HG03354 (cell line): ENCODE measurements around the gene COASY.

ENCODE experiments used
- ATAC-seq: cut with Tn5 transposase; IDR thresholded peaks from one replicate; pipeline ENCODE4 v1.9.1; 2021; ENCODE audit warnings: mild to moderate bottlenecking; ENCODE audit not compliant: unreplicated experiment, poor library complexity, severe bottlenecking

The COASY gene

DNA sequence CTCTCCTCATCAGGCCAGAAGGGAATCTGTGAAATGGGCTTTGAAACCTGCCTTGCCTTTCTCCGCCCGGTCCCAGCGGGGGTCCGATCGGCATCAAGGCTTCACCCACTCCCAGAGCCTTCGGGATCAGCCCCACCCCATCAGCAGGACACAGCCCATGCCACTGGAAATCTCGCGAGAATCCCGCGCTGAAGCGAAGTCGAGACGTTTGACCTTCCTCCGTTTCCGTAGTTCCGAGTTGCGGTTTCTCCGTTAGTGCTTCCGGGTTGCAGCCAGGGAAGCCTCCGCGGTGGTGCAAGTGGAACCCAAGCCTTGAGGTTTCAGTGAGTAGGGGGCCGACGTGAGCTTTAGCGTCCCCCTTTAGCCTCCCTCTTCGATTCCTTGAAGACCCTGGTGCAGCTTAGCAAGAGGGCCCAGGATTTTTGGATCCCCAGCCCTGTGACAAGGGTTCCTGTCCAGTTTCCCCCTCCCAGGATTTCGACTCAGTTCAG, at the start of gene COASY:
Gene COASY, plus strand, starts transcription at position 252 of the 491 bp plus-strand sequence. CDS start 475 bp downstream, outside the sequence.
- peak; percentile 52 for ATAC-seq

DNA sequence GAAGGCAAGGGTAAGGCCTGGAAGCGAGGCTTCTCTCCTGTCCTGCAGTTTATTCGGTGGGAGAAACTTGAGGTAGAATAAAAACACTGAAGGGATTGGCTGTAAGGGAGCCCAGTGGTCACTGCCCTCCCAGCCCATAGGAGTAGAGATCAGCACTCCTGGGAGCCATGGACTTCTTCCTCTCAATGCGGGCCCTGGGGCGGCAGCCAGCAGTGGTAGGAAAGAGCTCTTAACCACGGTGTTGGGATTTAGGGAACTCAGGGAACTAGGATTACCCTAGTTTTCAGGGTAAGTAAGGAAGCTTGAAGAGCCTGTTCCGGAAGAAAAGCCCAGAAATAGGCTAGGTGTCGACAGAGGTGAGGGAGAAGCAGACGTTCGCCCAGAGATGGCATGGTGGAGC, 49.7 kb upstream of the COASY start:
- no peak for ATAC-seq

DNA sequence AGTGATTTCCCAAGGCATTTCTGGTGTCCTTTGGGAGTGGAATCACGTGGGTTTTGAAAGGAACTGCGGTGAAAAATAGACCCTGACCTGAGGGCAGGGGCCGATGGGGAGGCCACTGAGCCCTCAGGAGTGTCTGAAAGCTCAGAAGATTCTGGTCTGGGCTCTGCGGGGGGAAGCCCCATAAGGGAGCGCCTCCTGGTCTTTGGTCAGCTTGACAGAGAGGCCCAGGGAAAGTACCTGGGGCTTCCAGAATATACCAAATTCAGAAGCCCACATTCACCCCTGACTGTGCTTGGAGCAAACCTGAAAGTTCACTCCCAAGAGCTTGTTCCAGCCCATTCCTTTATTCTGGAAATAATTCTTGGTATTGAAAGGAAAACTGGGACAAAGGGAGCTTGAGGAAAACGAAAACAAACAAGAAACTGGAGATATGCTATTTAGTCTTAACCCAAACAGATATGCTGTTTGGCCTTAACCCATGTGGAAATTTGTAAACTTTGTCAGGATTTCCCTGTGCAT, 49.2 kb upstream of the COASY start:
- ATAC-seq = no peak

DNA sequence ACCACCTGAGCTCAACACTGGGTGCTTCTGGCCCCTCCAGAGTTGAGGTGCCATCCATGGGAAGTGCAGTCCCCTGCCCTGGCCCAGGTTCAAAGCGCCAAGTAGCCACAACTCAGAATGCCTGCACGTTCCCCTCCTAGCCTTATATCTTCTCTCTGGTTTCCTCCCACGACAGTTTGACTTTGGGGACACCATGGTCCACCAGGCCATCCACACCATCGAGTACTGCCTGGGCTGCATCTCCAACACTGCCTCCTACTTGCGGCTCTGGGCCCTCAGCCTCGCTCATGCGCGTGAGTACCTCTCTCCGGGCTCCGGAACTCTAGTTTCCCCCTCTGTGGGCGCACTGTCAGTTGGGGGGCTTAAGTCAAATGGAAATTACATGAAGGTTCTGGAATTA, 48.3 kb upstream of the COASY start:
- ATAC-seq = no peak

DNA sequence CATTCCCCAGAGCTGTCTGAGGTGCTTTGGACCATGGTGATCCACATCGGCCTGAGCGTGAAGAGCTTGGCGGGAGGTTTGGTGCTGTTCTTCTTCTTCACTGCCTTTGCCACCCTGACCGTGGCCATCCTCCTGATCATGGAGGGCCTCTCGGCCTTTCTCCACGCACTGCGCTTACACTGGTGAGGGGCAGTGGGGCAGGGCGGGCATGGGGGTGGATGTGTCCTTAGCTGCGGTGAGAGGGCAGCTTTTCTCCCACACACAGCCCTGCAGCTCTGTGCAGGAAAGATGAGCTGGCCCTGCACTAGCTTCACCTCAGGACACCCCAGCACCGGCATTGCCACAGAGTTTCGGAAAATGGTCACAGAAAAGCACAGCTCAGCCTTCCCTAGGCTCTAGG, 47.7 kb upstream of the COASY start:
- no peak for ATAC-seq

DNA sequence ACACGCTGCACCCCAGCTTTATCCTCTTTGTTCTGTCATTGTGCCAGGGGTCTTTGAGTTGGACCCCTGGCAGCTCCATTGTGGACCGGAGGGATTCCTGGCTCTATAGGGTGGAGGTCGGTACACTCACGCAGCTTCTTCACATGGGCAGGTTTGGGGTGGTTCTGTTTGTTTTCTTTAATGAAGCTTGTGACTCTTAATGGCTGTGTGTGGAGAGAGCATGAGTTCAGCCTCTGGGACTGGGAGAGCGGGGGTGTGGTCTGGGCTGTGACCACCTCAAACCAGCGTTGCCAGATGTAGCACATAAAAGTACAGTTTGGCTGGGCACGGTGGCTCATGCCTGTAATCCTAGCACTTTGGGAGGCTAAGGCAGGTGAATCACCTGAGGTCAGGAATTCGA, 47.1 kb upstream of the COASY start:
- no peak for ATAC-seq

DNA sequence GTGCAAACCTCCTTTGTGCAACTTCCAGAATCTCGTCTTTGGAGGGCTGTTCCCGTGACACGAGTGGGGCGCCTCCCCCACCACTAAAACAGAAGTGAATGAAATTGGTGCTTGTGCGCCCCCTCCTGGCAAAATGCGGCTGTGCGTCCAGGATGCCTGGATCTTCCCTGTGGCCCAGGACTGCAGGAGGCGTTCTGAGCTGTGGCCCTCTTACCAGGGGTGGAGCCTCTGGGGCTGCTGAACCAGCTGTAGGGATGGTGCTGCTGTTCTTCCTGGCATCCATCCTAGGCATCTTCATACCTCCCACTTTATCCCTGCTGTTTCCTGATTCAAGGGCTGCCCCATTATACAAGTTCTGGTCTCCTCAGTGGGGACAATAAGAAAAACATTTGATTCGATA, 44.4 kb upstream of the COASY start:
- ATAC-seq = no peak

DNA sequence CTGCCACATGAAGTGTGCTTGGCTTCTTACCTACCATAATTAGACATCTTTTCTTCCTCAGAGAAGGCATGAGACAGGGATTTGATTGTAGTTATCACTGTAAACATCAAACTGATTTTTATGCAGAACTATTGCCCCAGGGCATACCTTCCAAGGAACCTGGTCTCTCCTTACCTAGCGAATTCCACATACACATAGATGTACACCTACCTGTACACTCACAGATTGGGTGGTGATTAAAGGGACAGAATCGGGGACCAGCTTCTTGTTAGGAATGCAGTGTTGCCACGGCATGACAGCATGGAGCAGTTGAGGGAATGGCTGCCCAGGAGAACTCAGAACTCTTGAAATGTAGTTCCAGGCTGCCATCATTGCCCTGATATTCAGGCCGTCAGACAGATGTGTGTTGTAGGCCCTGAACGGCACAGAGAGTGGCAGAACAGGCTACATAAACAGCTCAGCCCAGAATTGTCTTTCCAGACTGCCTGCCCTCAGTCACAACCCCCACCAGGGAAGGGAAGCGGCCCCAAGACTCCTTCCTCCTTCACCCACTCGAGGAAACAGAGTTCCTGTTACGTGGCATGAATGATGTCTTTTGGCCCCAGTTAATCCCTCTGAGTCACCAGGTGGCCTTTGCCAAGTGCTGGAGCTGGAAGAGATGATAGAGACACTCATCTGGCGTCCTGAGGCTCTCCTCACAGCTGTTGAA, 43.7 kb upstream of the COASY start:
- no peak for ATAC-seq

DNA sequence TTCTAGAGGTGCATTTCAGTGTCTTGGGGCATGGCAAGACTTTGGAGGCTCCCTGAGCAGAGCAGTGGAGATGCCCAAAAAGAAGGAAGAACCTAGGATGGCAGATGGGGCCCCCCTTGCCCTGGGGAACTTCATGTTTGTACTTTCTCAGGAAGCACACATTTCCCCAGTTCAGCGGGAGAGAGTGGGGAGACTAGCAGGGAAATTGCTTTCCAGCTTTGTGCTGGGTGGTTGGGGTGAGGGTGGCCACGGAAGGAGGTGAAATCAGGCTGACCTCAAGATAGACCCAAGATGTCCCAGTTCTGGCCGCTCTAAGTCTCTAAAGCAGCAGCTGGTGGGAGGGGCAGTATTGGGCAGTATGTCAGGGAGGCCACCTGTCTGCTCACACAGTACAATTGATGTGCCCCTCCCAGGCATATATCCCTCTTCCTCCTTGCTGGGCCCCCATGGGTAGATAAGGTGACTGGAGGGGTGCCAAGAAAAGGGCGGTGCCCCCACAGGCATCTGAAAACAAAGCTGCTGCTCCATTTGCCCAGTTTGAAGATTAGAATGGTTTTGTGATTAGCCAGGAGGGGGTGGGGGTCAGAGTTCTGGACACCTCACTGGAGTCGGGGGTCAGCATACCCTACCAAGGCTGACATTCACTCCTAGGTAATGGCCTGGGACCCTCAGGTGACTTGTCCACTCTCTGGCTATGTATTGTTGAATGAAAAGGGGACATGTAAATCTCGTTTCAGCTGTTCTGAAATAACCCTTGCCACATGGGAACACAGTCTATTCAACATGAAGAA, 43.0 kb upstream of the COASY start:
- no peak for ATAC-seq

DNA sequence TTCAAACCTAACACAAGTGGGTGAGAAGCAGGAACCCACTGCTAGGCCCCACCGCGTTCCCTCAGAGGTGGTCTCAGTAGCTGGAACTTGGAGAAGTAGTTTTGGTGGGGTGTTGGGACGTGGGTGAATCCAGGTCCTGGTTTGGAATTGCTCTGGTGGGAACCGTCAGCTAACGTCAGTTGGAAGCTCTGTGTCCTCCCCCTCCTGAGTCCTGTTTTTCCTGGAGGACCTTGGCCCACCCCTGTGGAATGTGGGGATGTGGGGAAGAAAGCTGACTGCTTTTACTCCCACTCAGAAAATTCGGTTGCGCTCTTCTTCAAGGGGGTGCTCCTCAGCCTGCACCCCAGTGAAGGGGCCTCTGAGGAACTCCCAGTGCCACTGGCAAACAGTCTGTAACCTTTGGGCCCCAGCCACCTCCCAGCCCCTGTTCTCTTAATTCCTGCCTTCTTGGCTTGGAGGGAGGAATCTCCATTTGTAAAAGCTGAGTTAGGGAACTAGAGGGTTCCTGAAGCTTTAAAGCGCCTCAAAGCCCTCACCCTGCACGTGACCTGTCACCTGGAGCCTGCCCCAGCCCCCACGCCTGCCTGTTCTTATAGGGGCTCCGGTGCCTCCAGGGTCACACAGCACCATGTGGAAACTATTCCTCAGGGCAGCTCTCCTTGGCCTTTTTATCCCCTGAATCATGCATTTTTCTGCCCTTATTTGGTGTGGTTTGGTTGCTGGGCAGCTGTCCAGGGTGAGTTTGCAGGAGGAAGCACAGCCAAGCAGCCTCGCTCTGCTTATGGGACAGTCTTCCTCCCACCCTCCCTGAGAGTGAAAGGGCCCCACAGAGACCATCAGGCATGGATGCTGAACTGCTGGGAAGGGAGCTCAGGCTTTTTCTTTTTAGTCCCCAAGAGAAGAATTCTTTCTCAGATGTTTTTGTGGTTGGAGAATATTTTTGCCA, 42.1 kb upstream of the COASY start:
- ATAC-seq = no peak

DNA sequence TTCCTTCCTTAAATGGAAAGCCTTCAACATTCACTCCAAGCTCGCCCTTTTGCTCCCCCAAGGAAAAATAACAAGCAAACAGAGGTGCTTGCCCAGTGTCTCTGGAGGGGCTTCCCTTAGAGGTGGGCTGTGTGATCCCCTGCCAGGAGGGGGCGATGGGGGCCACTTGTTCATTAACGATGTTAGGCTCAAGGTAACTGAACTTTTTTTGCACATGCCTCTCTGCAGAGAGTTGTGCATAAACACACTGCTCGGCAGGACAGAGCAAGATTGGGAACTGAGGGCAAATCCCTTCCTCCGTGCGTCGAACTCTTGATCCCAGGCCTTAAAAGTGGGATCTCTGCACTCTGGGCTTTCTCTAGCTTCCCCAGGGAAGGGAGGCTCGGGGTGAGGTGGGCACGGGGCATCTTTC, 41.4 kb upstream of the COASY start:
- no peak for ATAC-seq

DNA sequence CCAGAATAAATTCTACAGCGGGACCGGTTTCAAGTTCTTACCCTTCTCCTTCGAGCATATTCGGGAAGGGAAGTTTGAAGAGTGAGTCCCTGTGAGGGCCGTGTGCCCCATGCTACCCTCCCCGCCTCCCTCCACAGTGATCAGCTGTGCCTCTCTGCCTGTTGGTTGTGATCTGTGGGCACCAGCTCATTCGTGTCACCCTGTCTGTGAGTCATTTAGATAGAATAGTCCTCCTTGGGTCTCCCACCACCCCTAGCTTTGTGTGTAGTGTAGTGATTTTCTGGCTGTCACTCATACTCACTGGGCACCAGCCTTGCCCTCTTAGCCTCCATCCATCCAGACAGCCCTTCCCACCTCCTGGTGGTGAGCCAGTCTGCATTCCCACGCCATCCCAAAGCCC, 40.9 kb upstream of the COASY start:
- ATAC-seq = no peak

DNA sequence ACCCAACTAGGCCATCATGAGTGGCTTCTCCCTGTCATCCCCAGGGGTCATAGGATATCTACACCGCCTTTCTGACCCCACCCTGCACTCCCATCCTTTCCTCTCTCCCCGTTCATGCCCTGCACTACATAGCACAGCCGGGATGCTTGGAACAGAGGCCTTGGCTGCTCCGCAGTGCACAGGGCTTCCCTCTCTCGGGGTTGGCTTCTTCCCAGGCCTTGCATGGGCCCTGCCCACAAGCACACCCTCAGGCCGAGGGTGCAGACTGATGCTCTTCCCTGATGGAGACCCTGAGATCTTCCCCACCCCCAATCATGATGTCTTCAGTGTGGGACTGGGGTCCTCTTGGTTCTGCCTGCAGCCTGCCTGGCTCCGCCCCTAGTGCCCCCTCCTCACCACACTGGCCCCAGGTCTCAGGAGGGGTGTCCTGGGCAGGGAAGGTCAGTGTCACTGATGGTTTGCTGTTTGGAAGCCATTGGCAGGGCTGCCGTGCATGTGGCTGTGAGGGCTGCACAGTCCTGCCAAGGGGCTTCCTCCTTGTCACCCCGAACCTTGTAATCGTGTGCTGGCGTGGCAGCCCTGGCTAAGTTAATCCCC, 40.2 kb upstream of the COASY start:
- no peak for ATAC-seq

DNA sequence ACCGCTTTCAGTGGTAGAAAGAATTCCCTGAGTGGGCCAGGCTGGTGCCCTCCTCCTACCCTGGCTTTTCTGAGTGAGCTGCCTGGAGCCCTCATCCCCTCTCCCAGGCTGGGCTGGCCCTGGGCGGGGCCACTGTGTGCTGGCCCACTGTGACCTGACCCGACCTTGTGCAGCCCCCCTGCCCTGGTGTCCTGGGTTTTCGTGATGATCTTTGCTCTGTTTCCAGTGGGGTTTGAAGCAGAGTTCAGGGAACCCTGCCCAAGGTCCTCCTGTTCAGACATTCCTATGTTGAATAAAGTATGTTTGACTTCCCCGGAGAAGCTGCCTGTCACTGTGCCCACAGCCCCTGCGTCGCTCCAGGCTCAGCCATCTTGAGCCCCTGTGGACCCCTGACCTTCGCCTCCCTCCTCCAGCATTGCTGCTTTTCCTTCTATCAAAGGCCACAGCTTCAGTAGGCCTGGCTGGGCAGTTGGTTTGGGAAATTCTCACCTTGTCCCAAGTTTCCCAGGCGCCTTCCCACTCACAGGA, 39.6 kb upstream of the COASY start:
- ATAC-seq = no peak

DNA sequence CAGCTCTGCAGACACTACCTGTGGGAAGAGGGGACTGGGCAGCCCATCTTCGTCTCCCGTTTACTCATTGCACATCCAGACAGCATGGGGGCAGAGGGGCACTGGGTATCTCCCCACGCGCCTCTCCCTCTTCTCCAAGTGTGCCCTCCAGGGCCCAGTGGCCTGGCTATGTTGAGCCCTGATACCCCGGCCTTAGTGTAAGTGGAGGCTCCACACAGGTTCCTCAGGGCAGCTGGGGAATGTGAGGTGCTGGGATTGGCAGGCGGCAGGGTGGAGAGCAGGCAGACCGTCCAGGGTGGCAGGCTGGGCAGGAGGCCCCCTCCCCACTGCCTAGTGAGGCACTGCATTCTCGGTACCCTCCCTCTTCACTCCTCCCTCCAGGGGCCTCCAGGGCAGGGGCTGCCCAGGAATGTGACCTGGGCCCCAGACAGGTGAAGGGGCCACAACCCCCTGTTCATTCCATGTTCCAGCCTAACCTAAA, 39.1 kb upstream of the COASY start:
- no peak for ATAC-seq

DNA sequence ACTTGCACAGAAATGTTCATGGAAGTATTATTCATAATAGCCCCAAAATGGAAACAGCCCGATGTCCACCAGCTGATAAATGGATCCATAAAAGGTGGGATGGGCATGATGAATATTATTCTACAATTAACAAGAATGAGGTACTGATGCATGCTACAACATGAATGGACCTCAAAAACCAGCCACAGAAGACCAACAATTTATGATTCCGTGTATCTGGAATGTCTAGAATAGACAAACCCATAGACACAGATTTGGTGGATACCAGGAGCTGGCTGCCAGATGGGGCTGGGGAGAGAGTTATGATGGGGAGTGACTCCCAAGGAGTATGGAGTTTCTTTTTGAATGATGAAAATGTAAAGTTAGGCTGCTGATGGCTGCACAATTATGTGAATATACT, 36.7 kb upstream of the COASY start:
- ATAC-seq = no peak

DNA sequence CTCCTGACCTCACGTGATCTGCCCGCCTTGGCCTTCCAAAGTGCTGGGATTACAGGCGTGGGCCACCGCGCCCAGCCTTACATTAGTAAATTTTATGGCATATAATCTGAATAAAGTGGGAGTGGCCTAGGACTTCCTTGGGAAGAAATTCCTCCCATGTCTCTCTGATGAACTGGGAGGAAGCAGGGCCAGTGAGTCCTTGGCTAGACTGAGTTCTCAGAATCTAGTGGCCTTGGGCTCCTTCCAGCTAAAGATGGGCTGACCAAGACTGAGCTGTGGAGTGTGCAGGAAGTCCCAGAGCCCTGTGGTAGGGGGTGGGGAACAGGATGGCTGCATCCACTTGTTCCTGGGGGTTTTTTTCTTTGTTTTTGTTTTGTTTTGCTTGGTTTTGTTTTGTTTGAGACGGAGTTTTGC, 35.9 kb upstream of the COASY start:
- no peak for ATAC-seq

DNA sequence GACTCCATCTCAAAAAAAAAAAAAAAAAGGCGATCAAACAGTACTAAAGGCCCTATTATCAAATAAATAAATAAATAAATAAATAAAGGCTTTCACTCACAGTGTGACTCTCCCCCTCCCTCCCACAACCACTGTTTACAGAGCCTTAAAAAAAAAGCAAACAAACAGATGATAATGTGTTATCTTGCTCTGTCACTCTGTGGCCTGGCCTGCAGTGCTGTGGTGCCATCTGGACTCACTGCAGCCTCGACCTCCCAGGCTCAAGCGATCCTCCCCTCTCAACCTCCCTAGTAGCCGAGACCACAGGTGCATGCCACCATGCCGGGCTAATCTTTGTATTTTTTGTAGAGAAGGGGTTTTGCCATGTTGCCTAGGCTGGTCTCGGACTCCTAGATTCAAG, 34.0 kb upstream of the COASY start:
- no peak for ATAC-seq

DNA sequence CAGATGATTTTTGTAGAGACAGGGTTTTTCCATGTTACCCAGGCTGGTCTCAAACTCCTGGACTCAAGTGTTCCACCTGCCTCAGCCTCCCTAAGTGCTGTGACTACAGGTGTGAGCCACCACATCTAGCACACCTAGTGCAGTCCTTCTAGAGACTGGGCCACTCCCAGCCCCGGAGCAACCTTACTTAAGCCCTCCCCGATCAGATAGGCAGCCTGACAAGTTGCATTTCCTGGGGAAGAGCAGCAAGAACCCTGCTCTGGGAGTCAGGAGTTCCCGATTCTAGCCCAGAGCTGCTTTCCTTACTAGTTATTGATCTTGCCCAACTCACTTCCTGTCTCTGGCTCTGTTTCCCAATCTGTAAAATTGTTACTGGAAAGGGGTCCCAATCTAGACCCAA, 32.9 kb upstream of the COASY start:
- ATAC-seq = no peak
